Gastroesophageal sphincter (tissue), 3 donors: ENCODE results near the gene SLC25A31.

Experiments used
- CTCF ChIP-seq, 4 experiments: fragments of 200-600 bp in 2 of 4; fragments of 450-650 bp in 2 of 4; sonication (generic) in 1 of 4; IDR thresholded peaks; one replicate each; pipeline ENCODE4 v1.5.1; 2017 to 2019; ENCODE audit warnings: antibody characterized with exemption in 4 of 4, mild to moderate bottlenecking in 2 of 4, moderate library complexity in 2 of 4
- EP300 ChIP-seq: sonication (generic); formaldehyde crosslinking; IDR thresholded peaks from one replicate; pipeline ENCODE4 v1.6.1; 2017; ENCODE audit warnings: antibody characterized with exemption, mild to moderate bottlenecking
- POLR2A ChIP-seq, 2 donors: fragments of 450-650 bp; IDR thresholded peaks; one replicate each; pipeline ENCODE4 v1.6.1; 2017; ENCODE audit warnings: antibody characterized with exemption in 2 of 2, mild to moderate bottlenecking in 2 of 2, moderate library complexity in 1 of 2

- no peak for TF ChIP-seq POLR2A (IDR thresholded peaks at IDR 0.05)
- TF ChIP-seq CTCF (IDR thresholded peaks at IDR 0.05) = no peak
- TF ChIP-seq EP300 = no peak
Measured at GRCh38 chr4:127747883-127748282, 17.7 kb downstream of the SLC25A31 start.
